CD4-positive, alpha-beta T cell treated with Interleukin-17A for 1 hour (primary cell): ENCODE measurements around the gene ARF1.
A peak's percentile ranks its signal among the peaks of the same experiment; 100 is the strongest.

Experiments used
- DNase-seq: peaks from one replicate; pipeline ENCODE4 v3.0.0-alpha.2; 2020

The ARF1 gene

GRCh38 chr1:228071839-228072657 is 10.5 kb upstream of the ARF1 start:
- DNase-seq, result no peak

DNA sequence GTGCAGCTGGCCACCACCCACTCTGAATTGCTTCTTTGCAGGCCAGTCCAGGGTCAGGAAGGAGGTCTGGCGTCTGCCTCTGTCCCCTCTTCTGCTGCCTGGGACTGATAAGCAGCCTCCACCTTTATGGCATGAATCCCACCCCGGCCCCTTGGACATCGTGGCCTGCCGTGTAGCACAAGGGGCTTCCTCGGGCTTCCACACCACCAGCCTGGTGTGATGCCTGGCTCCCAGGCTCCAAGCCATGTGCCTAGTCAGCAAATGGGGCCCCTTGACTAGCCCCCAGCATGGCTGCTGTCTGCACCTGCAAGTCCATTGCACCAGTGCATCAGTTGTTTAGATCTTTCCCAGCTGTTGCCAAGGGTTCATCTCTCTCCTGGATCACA is 9.9 kb upstream of the ARF1 start:
- DNase-seq, result no peak

DNA sequence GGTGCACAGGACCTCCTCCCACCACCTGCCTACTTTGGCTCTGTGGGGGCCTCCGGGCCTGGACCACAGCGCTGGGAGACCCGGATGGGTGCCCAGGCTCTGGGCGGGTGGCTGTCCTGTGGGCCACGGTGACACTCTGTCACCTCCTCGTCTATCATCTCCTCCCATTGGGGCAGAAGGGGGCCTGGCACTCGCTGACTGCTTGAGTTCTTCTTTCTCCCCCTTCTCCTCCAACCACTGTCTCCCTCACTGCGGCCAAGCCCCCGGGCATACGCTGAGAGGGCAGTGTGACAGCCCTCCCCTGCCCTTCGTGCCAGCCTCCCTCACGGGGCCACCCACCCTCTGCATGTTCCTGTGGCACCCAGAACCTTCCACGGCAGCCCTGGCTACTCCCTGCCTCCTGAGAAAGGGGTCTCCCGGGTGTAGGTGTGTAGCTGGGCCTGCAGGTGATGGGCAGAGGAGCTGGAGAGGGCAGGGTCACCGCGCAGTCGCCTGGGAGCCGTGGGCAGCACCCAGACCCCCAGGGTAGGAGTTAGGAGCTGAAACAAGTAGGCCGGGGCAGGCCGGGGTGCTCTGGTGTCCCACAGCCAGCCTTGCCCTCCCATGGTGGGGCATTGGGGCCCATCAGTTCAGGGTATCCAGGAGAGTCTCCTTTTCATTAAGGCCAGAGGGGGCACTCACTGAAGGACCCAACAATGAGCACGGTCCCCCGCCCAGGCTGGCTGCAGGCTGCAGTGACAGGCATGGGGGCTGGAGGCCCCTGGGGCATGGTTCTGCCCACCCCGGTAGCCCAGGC is 9.2 kb upstream of the ARF1 start:
- DNase-seq, result no peak

DNA sequence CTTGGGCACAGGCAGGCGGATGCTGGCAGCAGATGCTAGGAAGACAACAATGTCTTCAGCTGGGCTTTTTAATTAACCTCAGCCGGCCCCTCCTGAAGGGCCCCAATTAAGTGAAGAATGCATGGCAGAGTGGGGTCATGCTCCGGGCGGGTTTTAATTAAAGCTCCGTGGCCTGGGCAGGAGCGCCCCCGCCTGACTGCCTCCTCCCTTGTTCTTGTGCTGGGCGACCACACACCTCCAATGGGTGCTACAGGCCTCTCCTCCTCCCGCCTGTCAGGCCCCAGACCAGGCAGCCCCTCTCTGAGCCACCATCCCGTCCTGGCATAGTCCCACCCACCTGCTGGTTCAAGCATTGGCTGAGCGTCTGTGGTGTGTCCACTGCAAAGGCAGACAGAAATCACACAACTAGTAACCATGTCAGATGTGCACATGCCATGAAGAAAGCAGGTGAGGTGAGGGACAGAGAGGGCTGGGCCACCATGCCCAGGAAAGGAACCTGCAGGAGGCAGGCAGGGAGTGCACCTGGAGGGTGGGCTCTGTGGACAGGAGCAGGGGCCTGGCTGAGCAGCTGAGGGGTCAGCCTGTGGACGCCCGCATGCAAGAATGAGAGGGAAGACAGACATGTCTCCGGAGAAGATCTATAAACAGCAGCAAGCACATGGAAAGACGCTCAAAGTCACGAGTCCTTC is 8.5 kb upstream of the ARF1 start:
- DNase-seq, result no peak

- no peak for DNase-seq
Measured at GRCh38 chr1:228074954-228075730, 7.4 kb upstream of the ARF1 start.

- no peak for DNase-seq
Measured at GRCh38 chr1:228075801-228076271, 6.7 kb upstream of the ARF1 start.

DNA sequence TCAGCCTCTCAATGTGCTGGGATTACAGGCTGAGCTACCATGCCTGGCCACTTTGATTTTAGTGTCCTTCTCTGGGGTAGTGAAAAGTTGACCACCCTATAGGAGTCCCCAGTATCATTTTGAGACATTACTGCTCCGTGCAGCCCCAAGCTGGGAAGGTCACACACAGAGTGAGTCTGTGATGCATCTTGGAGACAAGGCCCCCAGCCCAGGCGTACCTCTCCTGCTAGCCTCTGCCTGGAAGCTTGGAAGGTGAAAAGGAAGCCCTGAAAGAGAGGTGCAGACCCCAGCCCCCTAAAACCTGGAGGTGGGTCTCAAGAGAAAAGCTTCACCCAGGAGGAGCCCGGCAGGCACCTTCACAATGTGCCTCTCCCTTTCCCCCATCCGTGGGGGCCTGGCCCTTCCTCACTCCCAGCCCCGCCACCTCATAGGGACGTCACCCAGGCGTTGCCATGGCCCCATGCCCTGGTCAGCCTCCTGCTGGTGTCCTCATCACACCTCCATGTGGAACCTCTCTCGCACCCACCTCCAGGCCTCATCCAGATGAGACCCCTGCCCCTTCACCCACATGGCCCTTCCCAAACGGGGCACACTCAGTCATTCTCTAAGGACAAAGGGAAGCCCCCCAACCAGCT is 5.6 kb upstream of the ARF1 start:
- DNase-seq, result no peak

GRCh38 chr1:228077565-228078330 is 4.8 kb upstream of the ARF1 start:
- no peak for DNase-seq

DNA sequence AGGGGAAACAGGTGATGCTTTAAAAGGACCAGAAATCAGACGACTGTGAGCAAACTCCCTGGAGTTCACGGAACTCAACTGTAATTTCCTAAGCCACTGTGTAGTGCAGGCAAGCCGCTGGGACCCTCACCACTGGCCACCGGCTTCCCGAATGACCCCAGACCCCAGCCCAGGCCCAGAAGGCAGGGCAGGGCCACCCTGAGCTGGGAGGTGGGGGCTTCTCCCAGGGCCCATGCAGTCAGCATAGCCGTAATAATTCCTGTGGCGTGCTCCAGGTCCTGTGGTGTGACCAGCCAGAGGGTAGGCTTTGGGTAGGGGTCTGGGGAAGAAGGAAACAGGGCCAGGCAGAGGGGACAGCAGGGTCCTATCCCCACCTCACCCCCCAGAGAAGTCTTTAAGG is 3.5 kb upstream of the ARF1 start:
- no peak for DNase-seq

- DNase-seq, result no peak
Measured at GRCh38 chr1:228079601-228080263, 2.8 kb upstream of the ARF1 start.

DNA sequence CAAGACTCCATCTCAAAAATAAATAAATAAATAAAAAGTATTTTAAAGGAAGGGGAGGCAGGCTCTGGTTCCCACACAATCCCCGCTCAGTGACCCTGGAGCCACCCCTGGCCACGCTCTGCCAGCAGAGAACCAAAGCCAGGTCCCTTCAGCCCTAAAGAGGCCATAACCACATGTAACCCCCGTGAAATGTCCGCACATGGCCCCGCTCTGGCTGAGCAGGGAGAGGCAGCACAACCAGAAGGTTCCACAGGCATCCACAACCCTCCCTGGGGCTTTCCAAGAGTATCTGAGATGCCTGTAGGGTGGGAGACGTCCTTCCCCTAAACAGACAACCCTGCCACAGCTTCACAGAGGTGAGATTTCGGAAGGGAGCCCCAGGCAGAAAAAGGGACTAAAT is 1.4 kb upstream of the ARF1 start:
- DNase-seq, result no peak

DNA sequence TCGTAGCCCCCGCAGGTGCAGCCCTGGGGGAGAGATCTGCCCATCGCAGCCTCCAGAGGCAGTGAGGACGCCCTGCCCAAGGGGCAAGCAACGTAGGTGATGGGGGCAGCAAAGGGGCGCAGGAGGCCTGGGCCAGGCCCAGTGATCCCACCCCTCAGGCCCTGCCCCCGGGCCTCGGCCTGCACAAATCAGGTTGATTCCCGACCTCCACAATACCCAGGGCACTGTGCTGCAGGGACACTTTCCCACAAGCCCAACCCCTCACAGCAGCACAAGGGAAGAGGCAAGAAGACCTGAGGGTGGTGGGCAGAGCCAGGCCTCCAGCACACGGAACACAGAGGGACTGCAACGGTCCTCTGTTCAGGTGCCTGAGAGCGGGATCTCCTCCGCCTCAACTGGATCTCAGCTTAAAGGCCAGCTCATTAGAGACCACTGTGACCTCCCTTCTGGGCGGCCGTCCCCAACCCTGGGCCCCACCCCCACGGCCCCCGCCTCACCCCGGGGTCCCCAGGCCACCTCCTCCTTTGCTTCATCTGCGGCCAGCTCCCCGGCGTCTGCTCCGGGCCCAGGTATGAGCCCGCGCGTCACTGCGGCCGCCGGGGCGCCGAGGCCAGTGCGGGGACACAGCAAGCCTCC is 812 bp upstream of the ARF1 start:
- no peak for DNase-seq

GRCh38 chr1:228082918-228083870 is 686 bp downstream of the ARF1 start:
- peak; percentile 41 for DNase-seq

DNA sequence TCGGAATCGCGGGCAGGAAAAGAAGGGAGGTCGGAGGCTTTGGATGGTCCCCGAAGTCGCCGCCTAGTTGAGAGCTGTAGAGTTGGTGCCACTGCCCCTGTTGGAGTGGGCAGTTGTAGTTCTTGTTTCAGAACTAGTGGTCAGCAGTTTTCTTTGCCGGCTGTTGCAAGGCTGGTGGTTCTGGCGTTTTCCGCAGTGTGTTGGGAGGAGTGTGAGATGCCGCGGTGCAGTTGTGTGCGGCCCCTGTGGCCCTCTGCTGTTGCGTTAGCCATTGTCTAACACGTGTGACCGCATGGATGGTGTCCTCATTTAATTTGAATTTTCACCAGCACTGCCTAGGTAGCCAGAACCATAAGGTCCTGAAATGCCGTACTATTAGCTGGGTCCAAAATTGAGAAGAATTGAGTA is 1.4 kb downstream of the ARF1 start:
- no peak for DNase-seq

GRCh38 chr1:228084325-228084724 is 1.8 kb downstream of the ARF1 start:
- DNase-seq, result no peak

GRCh38 chr1:228084797-228085196 is 2.3 kb downstream of the ARF1 start:
- DNase-seq, result no peak

GRCh38 chr1:228085287-228085951 is 2.9 kb downstream of the ARF1 start:
- no peak for DNase-seq

DNA sequence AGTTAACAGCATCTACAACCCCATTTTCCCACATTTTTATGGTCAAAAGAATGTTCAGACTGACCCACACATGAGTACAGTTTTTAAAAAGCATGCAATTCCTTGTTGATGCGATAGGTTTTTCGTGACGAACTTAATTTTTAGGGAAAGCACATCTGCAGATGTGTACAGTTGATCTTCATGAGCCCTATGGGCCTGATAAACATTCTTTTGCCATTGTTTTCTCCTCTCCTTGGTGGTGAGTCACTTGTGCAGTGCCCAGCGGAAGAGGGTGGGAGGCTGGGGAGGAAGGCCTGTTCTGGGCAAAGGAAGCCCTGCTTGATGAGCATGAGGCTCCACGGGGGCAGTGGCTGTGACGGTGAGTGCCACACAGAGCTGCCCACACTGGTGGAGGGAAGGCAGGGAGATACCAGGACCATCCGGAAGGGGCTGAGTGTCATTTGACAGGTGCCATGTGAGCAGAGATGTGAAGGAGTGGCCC is 5.3 kb downstream of the ARF1 start:
- DNase-seq, result no peak
